Uterus (tissue), 4 donors: ENCODE data around the gene UPF3A. TPM values are rescaled to one million over a fixed set of nuclear protein-coding genes. Genes with fewer than 3 reads are reported as not detected.

Source experiments
- DNase-seq, 2 donors: peaks; one replicate each; pipeline ENCODE4 v3.0.0-alpha.2; 2019 to 2020
- H3K27ac ChIP-seq, 2 donors: fragments of 200-600 bp; sonication (generic); 1 replicate in 1 of 2; 2 replicates in 1 of 2; pipeline ENCODE4 v1.5.1; 2016 to 2018
- H3K27me3 ChIP-seq, 2 donors: fragments of 200-600 bp; sonication (generic); one replicate each; pipeline ENCODE4 v1.5.1; 2018 to 2019; ENCODE audit warnings: control low read depth in 1 of 2
- H3K36me3 ChIP-seq, 2 donors: fragments of 200-600 bp; sonication (generic); one replicate each; pipeline ENCODE4 v1.5.1; 2019; ENCODE audit warnings: control low read depth in 1 of 2
- H3K4me1 ChIP-seq, 2 donors: fragments of 200-600 bp; sonication (generic); one replicate each; pipeline ENCODE4 v1.5.1; 2018 to 2019; ENCODE audit warnings: control low read depth in 1 of 2
- H3K4me3 ChIP-seq, 2 donors: fragments of 200-600 bp; sonication (generic); 1 replicate in 1 of 2; 2 replicates in 1 of 2; pipeline ENCODE4 v1.5.1; 2018 to 2019; ENCODE audit warnings: mild to moderate bottlenecking in 1 of 2
- H3K9me3 ChIP-seq, 2 donors: fragments of 200-600 bp; sonication (generic); one replicate each; pipeline ENCODE4 v1.5.1; 2019; ENCODE audit warnings: control low read depth in 1 of 2
- CTCF ChIP-seq, 4 experiments: fragments of 200-600 bp in 2 of 4; fragments of 450-650 bp in 2 of 4; sonication (generic) in 2 of 4; IDR thresholded peaks; one replicate each; pipeline ENCODE4 v1.5.1; 2016 to 2019; ENCODE audit warnings: antibody characterized with exemption in 4 of 4, mild to moderate bottlenecking in 2 of 4, moderate library complexity in 1 of 4
- POLR2A ChIP-seq, 2 donors: fragments of 450-650 bp; IDR thresholded peaks; one replicate each; pipeline ENCODE4 v1.6.1; 2016; ENCODE audit warnings: antibody characterized with exemption in 2 of 2, mild to moderate bottlenecking in 1 of 2, moderate library complexity in 1 of 2
- intact Hi-C: fragments of 100-400 bp; cut with DNase I; formaldehyde crosslinking; loops from one replicate; pipeline ENCODE4 v1.15.1; 2023; ENCODE audit warnings: low total_unique reads
- total RNA-seq, 4 donors: library from RNA; depleted of rRNA in 3 of 4; stranded (reverse); fragments of >200 nt in 3 of 4; gene quantifications; one replicate each; pipeline versions ENCODE4 v1.1.0 to v1.2.4, GENCODE V29; 2014 to 2023
- donor health status: DM: yes; HTN: yes; CAD: no.

UPF3A gene
- total RNA-seq, 4 donors from 2014 or later = 15.0 to 74.1 (median 34.9) TPM

- intact Hi-C loops = no loop called here
- TF ChIP-seq CTCF (IDR thresholded peaks at IDR 0.05) = no peak
- TF ChIP-seq POLR2A (IDR thresholded peaks at IDR 0.05) = no peak
- peaks cover 0 to 3% of the 10 kb centered on the region in 2 donors for H3K4me1 ChIP-seq
Observed at GRCh38 chr13:114315074-114315785, 33.8 kb downstream of the UPF3A start.

GRCh38 chr13:114318624-114319023 lies 37.2 kb downstream of the UPF3A start:
- H3K4me1 ChIP-seq = no peaks in the 10 kb centered on the region
- DNase-seq = no peak
- no peak overlapping the region for H3K27ac ChIP-seq
- no peaks in the 10 kb centered on the region for H3K36me3 ChIP-seq
- intact Hi-C loops = no loop called here
- H3K27me3 ChIP-seq = no peaks in the 10 kb centered on the region
- no peak overlapping the region for H3K4me3 ChIP-seq
- H3K9me3 ChIP-seq = no peaks in the 10 kb centered on the region
- no peak for TF ChIP-seq POLR2A (IDR thresholded peaks at IDR 0.05)

More at GRCh38 chr13:114315074-114315785, 33.8 kb downstream of the UPF3A start:
- no peaks in the 10 kb centered on the region for H3K9me3 ChIP-seq
- H3K27me3 ChIP-seq = no peaks in the 10 kb centered on the region
- peak overlapping the region; percentile 52 to 96 for H3K4me3 ChIP-seq
- DNase-seq = no peak
- no peaks in the 10 kb centered on the region for H3K36me3 ChIP-seq
- peak overlapping the region; percentile 85 to 94 for H3K27ac ChIP-seq

- Histone ChIP-seq H3K27ac (no peak overlapping the region), H3K36me3 (no peaks in the 10 kb centered on the region), H3K4me1 (no peaks in the 10 kb centered on the region), H3K27me3 (no peaks in the 10 kb centered on the region), H3K9me3 (no peaks in the 10 kb centered on the region), H3K4me3 (no peak overlapping the region)
- intact Hi-C loops = no loop called here
- DNase-seq = no peak
- TF ChIP-seq CTCF (IDR thresholded peaks at IDR 0.05) = no peak
- no peak for TF ChIP-seq POLR2A (IDR thresholded peaks at IDR 0.05)
Observed at GRCh38 chr13:114319441-114319913, 38.1 kb downstream of the UPF3A start.

- DNase-seq = no peak
- no peaks in the 10 kb centered on the region for H3K27me3 ChIP-seq
- no peaks in the 10 kb centered on the region for H3K9me3 ChIP-seq
- no peaks in the 10 kb centered on the region for H3K4me1 ChIP-seq
- intact Hi-C loops = no loop called here
- TF ChIP-seq POLR2A (IDR thresholded peaks at IDR 0.05) = no peak
- no peak for TF ChIP-seq CTCF (IDR thresholded peaks at IDR 0.05)
- H3K4me3 ChIP-seq = no peak overlapping the region
- H3K27ac ChIP-seq = no peak overlapping the region
- no peaks in the 10 kb centered on the region for H3K36me3 ChIP-seq
Observed at GRCh38 chr13:114320065-114320464, 38.7 kb downstream of the UPF3A start.

GRCh38 chr13:114321256-114321655 lies 39.9 kb downstream of the UPF3A start:
- no peak overlapping the region for H3K27ac ChIP-seq
- H3K9me3 ChIP-seq = no peaks in the 10 kb centered on the region
- intact Hi-C loops = no loop called here
- TF ChIP-seq CTCF (IDR thresholded peaks at IDR 0.05) (no peak), POLR2A (IDR thresholded peaks at IDR 0.05) (no peak)
- no peaks in the 10 kb centered on the region for H3K36me3 ChIP-seq
- H3K4me1 ChIP-seq = no peaks in the 10 kb centered on the region
- no peak overlapping the region for H3K4me3 ChIP-seq
- H3K27me3 ChIP-seq = no peaks in the 10 kb centered on the region
- no peak for DNase-seq
